Stimulated activated CD8-positive, alpha-beta memory T cell treated with anti-CD3 and anti-CD28 coated beads, Interleukin-2, amount 100 ng/mL, for 1 hour (primary cell): ENCODE data around the gene PPIF.

ENCODE experiments used
- DNase-seq, 2 donors: peaks; one replicate each; pipeline ENCODE4 v3.0.0-alpha.2; 2020; ENCODE audit warnings: low read depth in 2 of 2

PPIF gene

GRCh38 chr10:79374312-79375191 is 27.3 kb downstream of the PPIF start:
- peak; percentile 52 to 53 for DNase-seq

DNA sequence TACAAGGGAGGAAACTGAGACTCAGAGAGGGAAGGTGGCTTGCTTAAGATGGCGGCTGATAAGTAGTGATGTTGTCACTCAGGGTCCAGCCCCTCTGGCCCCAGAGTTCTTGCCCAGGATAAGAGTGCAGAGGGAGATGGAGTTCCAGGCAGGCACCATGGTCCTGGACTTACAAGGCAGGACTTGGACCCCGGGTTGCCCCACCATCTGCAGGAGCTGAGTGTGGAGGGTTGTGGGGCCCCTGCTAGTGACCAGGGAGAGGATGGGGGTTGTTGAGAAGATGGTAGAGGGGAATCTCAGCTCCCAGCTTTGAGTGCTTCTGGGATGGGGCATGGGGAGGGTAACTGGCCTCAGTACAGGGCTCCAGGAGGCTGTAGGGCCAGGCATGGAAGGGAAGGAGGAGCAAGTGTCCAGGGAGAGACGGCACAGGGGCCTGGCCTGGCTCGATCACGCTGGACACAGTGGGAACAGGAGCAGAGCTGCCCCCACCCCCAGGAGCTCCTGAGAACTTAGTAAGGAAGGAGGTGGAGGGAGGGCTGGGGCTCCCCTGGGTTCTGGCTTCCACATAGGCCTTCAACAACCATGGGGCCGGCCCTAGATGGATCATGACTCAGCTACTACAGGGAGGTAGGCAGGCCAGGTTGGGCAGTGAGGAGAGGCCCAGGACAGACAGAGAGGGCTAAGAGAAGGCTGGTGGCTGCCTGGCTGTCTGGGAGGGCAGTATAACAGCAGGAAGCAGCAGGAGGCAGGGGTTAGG is 28.2 kb downstream of the PPIF start:
- no peak for DNase-seq

GRCh38 chr10:79376078-79376628 is 28.9 kb downstream of the PPIF start:
- DNase-seq: no peak

- no peak for DNase-seq
Observed at GRCh38 chr10:79376751-79377556, 29.7 kb downstream of the PPIF start.

DNA sequence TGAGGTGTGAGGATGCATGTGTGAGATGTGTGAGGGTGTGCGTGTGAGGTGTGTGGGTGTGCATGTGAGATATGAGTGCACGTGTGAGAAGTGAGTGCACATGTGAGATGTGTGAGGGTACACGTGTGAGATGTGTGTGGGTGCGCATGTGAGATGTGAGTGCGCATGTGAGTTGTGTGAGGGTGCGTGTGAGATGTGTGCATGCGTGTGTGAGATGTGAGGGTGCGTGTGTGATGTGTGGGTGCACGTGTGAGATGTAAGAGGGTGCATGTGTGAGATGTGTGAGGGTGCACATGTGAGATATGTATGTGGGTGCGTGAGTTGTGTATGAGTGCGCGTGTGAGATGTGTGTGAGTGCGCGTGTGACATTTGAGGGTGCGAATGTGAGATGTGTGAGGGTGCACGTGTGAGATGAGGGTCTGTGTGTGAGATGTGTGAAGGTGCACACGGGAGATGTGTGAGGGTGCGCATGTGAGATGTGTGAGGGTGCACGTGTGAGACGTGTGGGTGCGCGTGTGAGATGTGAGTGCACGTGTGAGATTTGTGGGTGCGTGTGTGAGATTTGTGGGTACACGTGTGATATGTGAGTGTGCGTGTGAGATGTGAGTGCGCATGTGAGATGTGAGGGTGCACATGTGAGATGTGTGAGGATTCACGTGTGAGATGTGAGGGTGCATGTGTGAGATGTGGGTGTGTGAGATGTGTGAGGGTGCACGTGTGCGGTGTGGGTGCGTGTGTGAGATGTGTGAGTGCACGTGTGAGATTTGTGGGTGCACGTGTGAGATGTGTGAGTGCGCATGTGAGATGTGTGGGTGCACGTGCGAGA is 30.5 kb downstream of the PPIF start:
- no peak for DNase-seq

- DNase-seq: no peak
Observed at GRCh38 chr10:79378383-79378646, 31.0 kb downstream of the PPIF start.

DNA sequence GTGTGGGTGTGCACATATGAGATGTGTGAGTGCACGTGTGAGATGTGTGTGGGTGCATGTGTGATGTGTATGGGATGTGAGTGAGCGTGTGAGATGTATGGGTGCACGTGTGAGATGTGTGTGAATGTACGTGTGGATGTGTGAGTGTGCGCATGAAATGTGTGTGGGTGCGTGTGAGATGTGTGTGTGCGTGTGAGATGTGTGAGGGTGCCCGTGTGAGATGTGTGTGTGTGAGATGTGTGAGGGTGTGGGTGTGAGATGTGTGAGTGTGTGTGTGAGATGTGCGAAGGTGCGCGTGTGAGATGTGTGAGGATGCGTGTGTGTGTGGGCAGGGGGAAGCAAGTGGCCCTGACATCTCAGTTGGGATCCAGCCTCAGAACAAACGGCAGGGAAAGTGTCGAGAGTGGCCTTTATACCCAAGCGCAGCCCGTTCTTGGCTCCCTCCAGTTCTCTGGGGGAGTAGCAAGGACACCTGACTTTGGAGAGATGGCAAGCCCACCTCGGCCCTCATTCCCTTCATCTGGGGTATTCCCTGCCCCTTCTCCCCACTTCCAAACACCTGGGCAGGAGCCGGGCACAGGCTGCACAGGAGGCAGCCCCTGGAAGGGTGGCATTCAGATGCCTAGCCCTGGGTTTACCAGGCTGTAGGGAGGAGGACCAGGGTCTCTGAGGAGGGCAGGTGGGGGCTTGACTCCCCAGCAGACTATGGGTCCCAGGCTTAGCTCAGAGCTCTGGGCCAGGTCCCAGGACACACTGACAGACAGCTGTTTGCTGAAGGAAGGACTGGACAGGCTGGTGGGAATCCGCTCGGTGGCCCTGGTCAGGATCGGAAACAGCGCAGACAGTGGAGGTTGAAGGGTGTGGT is 31.6 kb downstream of the PPIF start:
- DNase-seq: no peak

GRCh38 chr10:79379512-79380124 is 32.3 kb downstream of the PPIF start:
- DNase-seq: no peak

DNA sequence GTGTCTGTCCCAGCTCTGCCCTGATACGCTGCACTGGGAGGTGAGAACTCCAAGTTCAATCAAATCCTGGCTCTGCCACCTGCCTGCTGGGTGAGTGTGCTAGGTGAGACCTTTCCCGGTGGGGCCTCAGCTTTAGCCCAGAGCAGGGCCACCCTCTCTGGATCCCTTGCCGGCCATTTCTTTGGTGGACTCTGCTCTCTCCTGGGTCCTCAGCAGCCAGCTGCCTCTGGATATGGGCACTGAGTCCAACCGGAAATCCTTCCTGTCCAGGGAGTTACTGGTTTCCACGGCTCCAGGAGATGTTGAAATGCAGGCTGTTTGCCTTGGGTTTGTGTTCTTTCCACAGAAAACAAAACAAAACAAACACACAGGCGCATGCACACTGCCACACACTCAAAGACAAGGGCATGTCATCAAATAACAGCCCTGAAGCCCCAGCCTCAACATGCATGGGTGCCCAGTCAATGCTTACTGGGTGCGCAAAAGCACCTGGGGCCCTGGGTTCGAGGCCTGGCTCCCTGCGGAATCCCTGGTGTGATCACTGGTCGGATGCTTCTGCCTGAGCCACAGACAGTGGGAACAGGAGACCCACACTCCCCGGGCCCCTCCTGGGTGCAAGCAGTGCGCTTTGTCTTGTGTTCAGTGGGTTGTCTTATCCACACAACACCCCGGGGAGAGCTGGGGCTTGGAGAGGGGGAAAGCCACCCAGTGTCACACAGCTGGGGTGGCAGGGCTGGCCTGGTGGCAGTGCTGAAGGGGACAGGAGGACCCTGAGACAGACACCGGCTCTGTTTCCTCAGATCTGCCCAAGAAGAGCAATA is 33.1 kb downstream of the PPIF start:
- no peak for DNase-seq

- no peak for DNase-seq
Observed at GRCh38 chr10:79380946-79381721, 33.9 kb downstream of the PPIF start.

- no peak for DNase-seq
Observed at GRCh38 chr10:79381804-79382221, 34.5 kb downstream of the PPIF start.

DNA sequence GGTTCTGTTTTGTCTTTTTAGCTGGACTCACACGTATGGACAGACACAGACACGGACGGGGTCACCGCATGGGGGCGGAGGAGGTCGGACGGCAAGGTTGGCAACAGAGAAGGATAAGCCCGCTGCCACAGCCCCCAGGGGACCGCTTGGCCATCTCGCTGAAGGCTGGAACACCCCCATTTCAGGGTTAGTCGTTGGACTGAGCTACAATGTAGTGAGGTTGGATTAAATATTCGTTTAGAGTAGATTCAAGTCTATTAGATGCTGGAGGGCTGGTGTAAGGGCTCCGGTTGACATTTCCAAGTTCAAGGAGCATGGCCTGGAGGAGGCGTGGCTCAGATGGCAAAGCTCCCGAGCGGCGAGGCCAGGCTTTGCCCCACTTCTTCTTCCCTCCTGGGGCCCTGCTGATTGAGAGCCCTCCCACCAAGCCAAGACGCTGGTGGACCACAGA is 35.2 kb downstream of the PPIF start:
- no peak for DNase-seq

GRCh38 chr10:79383974-79384606 is 36.8 kb downstream of the PPIF start:
- DNase-seq: no peak

- DNase-seq: no peak
Observed at GRCh38 chr10:79384773-79385391, 37.6 kb downstream of the PPIF start.

- no peak for DNase-seq
Observed at GRCh38 chr10:79385392-79385795, 38.1 kb downstream of the PPIF start.

- DNase-seq: no peak
Observed at GRCh38 chr10:79385804-79386531, 38.7 kb downstream of the PPIF start.
